Measurements from ENCODE around the gene SLC17A7. TPM values are rescaled to one million over a fixed set of nuclear protein-coding genes. Genes with fewer than 3 reads are reported as not detected.

The SLC17A7 gene
- total and polyA plus RNA-seq, 9 of the 15 experiments (the other 6 are each of a cell fraction or from before 2014, with no cell fraction given), result 1.1 to 15.7 (median 2.4) TPM

GRCh38 chr19:49489601-49490167 lies 48.4 kb upstream of the SLC17A7 start (continued):
- TF ChIP-seq, protein P1, sequence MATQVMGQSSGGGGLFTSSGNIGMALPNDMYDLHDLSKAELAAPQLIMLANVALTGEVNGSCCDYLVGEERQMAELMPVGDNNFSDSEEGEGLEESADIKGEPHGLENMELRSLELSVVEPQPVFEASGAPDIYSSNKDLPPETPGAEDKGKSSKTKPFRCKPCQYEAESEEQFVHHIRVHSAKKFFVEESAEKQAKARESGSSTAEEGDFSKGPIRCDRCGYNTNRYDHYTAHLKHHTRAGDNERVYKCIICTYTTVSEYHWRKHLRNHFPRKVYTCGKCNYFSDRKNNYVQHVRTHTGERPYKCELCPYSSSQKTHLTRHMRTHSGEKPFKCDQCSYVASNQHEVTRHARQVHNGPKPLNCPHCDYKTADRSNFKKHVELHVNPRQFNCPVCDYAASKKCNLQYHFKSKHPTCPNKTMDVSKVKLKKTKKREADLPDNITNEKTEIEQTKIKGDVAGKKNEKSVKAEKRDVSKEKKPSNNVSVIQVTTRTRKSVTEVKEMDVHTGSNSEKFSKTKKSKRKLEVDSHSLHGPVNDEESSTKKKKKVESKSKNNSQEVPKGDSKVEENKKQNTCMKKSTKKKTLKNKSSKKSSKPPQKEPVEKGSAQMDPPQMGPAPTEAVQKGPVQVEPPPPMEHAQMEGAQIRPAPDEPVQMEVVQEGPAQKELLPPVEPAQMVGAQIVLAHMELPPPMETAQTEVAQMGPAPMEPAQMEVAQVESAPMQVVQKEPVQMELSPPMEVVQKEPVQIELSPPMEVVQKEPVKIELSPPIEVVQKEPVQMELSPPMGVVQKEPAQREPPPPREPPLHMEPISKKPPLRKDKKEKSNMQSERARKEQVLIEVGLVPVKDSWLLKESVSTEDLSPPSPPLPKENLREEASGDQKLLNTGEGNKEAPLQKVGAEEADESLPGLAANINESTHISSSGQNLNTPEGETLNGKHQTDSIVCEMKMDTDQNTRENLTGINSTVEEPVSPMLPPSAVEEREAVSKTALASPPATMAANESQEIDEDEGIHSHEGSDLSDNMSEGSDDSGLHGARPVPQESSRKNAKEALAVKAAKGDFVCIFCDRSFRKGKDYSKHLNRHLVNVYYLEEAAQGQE (IDR thresholded peaks at IDR 0.05; ENCODE audit: borderline replicate concordance), result no peak
- TF ChIP-seq, protein P1 (CRISPR knock-in tag; IDR thresholded peaks at IDR 0.05; ENCODE audit: low read depth), result no peak
- TF ChIP-seq FOXK2 (conservative IDR thresholded peaks at IDR 0.05 in 1 of 2, IDR thresholded peaks at IDR 0.05 in 1 of 2; ENCODE audit: low read depth in 2 of 2) (0 out of 4 replicates have a peak, but pooled peaks of 1 of the 2 experiments have one; percentile 12), BCLAF1 (IDR thresholded peaks at IDR 0.05; ENCODE audit: borderline replicate concordance in 1 of 2, control insufficient read depth in 1 of 2, low read depth in 2 of 2, low read length in 1 of 2) (no peak), ZNF436 (CRISPR knock-in tag; IDR thresholded peaks at IDR 0.05) (no peak), ZNF212 (CRISPR knock-in tag; IDR thresholded peaks at IDR 0.05) (no peak), ASH1L (IDR thresholded peaks at IDR 0.05; ENCODE audit: borderline replicate concordance, low read depth, partially characterized antibody) (no peak), ZBTB1 (CRISPR knock-in tag; IDR thresholded peaks at IDR 0.05; ENCODE audit: borderline replicate concordance, low read depth) (peak; percentile 74; the same call in 1 of the 2 replicates), ZNF197 (CRISPR knock-in tag; IDR thresholded peaks at IDR 0.05; ENCODE audit: low read depth) (no peak), SLC30A9 (CRISPR knock-in tag; IDR thresholded peaks at IDR 0.05) (no peak), RCOR1 (IDR thresholded peaks at IDR 0.05; ENCODE audit: borderline replicate concordance in 1 of 2, low read depth in 2 of 2, low read length in 2 of 2) (peak in 1 of 2 experiments; percentile 58; a peak in 1 of 4 replicates), POLR3G (IDR thresholded peaks at IDR 0.05; ENCODE audit: extremely low read depth, insufficient read length, insufficient replicate concordance) (no peak), ATF1 (CRISPR knock-in tag; IDR thresholded peaks at IDR 0.05) (no peak), ATF1 (tag; IDR thresholded peaks at IDR 0.05) (0 out of 2 replicates have a peak, but pooled peaks have one; percentile 27), POLR2B (IDR thresholded peaks at IDR 0.05; ENCODE audit: low read depth, partially characterized antibody) (no peak), ESRRA (IDR thresholded peaks at IDR 0.05; ENCODE audit: borderline replicate concordance, low read depth) (peak; percentile 80)
